ENCODE results near the gene MRPL44.

The MRPL44 gene

DNA sequence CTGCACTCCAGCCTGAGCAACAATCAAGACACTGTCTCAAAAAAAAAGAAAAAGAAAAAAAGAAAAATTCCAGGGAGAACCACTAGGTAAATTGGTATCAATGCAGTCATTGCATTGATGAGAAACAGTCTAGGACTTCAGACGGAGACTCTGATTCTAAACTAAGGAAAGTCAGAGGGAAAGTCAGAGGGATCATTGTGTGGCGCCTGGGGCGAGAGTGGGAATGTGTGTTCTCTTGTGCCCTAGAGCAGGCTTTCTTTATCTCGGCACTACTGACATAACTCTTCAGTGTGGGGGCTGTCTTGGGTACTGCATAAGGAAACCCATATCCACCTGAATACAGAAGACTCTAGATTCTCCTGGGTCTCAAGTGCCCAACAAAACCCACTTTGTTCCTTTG, 57.1 kb downstream of the MRPL44 start:
- no peak for DNase-seq

DNA sequence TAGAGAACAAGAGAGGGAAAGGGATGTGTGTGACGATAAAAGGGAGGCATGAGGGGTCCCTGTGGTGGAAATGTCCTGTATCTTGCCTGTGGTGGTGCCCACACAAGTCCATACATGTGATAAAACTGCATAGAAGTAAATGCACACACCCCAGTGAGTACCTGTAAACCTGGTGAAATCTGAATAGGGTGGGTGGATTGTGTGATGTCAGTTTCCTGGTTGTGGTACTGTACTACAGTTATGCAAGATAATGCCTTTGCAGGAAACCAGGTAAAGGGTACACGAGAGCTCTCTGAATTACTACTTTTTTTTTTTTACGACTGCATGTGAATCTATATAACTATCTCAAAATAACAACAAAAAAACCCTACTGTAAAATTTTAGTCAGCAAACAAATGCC, 59.7 kb downstream of the MRPL44 start:
- no peak for DNase-seq

All from stimulated activated naive CD4-positive, alpha-beta T cell treated with Interleukin-2 at 50 U/mL for 16 hours (primary cell).